Panc1 (cell line): Measurements from ENCODE around the gene SMAD6. TPM values are rescaled to one million over a fixed set of nuclear protein-coding genes. Genes with fewer than 3 reads are reported as not detected.
A peak's percentile ranks its signal among the peaks of the same experiment; 100 is the strongest.

Experiments
- ATAC-seq: fragments of 200-7000 bp; cut with Tn5 transposase; 2 replicates; pipeline ENCODE4 v1.9.1; 2020; ENCODE audit warnings: mild to moderate bottlenecking, moderate library complexity
- BruUV-seq: library from RNA; stranded (reverse); fragments of 400-500 nt; replicated peaks from 2 replicates; lab custom pipeline; 2021; lab: Mats Ljungman, UMichigan
- CTCF ChIA-PET: fragments of 300-600 bp; sonication (Branson Sonifier 250); formaldehyde crosslinking; loops from one replicate; lab custom pipeline; 2022; ENCODE audit warnings: antibody characterized with exemption; lab: Charles Lee
- POLR2A ChIA-PET: fragments of 300-600 bp; sonication (Branson Sonifier 250); formaldehyde crosslinking; loops from one replicate; lab custom pipeline; 2022; ENCODE audit warnings: antibody characterized with exemption; lab: Charles Lee
- DNase-seq: peaks from one replicate; pipeline ENCODE4 v3.0.0-alpha.2; 2010; ENCODE audit warnings: low read depth, low spot score
- H3K27ac ChIP-seq: 2 replicates; pipeline ENCODE4 v1.5.1; 2011; ENCODE audit warnings: mild to moderate bottlenecking, low read length, inconsistent platforms
- H3K27me3 ChIP-seq: fragments of 200-500 bp; sonication (Bioruptor generic); 2 replicates; pipeline ENCODE4 v1.6.0; 2014; ENCODE audit warnings: low read length, inconsistent platforms; ENCODE audit not compliant: control insufficient read depth, insufficient read depth
- H3K36me3 ChIP-seq: fragments of 200-500 bp; sonication (Bioruptor generic); 2 replicates; pipeline ENCODE4 v1.5.1; 2014; ENCODE audit warnings: inconsistent platforms, mild to moderate bottlenecking, low read length, moderate library complexity; ENCODE audit not compliant: control insufficient read depth, insufficient read depth
- H3K4me1 ChIP-seq: 2 replicates; pipeline ENCODE4 v1.5.1; 2011; ENCODE audit warnings: inconsistent platforms, mild to moderate bottlenecking, low read length, moderate library complexity; ENCODE audit not compliant: control insufficient read depth, insufficient read depth
- H3K4me3 ChIP-seq, 2 experiments: 2 replicates each; pipeline ENCODE4 v1.5.1; 2011 to 2012; ENCODE audit warnings: low read depth in 2 of 2, low read length in 2 of 2, mild to moderate bottlenecking in 2 of 2, inconsistent platforms in 1 of 2, moderate library complexity in 1 of 2
- H3K9me3 ChIP-seq: fragments of 200-500 bp; sonication (Bioruptor generic); 2 replicates; pipeline ENCODE4 v1.5.1; 2014; ENCODE audit warnings: low read depth, mild to moderate bottlenecking, inconsistent platforms, low read length, moderate library complexity; ENCODE audit not compliant: control insufficient read depth, insufficient read depth
- POLR2AphosphoS5 ChIP-seq: IDR thresholded peaks from 2 replicates; pipeline ENCODE4 v1.6.1; 2012; ENCODE audit warnings: mild to moderate bottlenecking, low read depth, low read length, moderate library complexity
- SIN3A ChIP-seq: IDR thresholded peaks from 2 replicates; pipeline ENCODE4 v1.6.1; 2012; ENCODE audit warnings: low read depth, mild to moderate bottlenecking, low read length, moderate library complexity, borderline replicate concordance; ENCODE audit not compliant: insufficient read depth
- TCF7L2 ChIP-seq: IDR thresholded peaks from 2 replicates; pipeline ENCODE4 v1.6.1; 2011; ENCODE audit warnings: mild to moderate bottlenecking, low read depth, low read length, inconsistent platforms
- in situ Hi-C: cut with HindIII; loops from 2 replicates; pipeline ENCODE4 v1.10.0; 2016; ENCODE audit warnings: low sequenced_read_pairs, low pct_unique_long_range_greater_than_20kb
- intact Hi-C: fragments of 100-400 bp; cut with micrococcal nuclease; formaldehyde crosslinking; loops from one replicate; pipeline ENCODE4 v1.10.0; 2022; ENCODE audit not compliant: unreplicated experiment
- total RNA-seq: library from RNA; stranded (reverse); gene quantifications from one replicate; pipeline ENCODE4 v1.2.1, GENCODE V29; 2021; ENCODE audit not compliant: unreplicated experiment
- TF ChIP-seq, protein P1 (sequence below), 2 experiments: IDR thresholded peaks; 2 replicates each; pipeline ENCODE4 v1.6.1; 2011 to 2012; ENCODE audit warnings: low read depth in 2 of 2, control low read depth in 1 of 2, low read length in 1 of 2, mild to moderate bottlenecking in 1 of 2, moderate library complexity in 1 of 2; ENCODE audit not compliant: insufficient read depth in 1 of 2
- TF ChIP-seq, protein P2 (sequence below): fragments of 450-650 bp; IDR thresholded peaks from 2 replicates; pipeline ENCODE4 v1.5.1; 2017; ENCODE audit warnings: mild to moderate bottlenecking

The SMAD6 gene
- total RNA-seq, 1 experiment from 2014 or later: 45.9 TPM

DNA sequence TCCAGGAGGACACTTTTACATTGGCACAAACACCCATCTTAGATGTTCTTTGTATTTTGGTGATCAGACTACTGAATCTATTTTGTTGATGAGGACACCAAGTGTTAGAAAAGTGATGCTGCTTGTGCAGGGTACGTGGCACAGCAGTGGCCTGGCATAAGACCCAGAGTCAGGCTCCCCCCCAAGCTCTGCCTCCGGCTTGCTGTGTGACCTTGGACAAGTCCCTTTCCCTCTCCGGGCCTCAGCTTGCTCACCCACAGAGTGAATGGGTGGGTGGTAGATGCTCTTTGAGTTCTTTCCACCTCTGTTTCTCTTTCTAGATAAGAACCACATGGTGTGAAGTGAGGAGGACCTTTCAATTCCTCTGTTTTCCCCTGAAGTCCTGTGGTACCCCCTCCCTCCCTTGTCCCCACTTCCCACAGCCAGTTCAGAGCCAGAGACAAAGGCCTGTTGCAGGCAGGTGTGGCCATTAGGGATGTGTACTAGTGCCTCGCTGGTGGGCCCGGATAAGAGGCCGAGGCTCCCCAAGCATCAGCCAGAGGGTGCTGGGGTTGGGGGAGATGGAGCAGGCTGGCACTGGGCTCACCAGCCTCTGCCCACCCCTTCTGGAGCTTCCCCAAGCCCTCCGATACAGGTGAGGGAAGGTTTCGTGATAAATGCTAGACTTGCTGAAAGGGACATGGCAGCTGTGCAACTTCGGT, 43.6 kb downstream of the SMAD6 start:
- in situ Hi-C loops: no loop called here

DNA sequence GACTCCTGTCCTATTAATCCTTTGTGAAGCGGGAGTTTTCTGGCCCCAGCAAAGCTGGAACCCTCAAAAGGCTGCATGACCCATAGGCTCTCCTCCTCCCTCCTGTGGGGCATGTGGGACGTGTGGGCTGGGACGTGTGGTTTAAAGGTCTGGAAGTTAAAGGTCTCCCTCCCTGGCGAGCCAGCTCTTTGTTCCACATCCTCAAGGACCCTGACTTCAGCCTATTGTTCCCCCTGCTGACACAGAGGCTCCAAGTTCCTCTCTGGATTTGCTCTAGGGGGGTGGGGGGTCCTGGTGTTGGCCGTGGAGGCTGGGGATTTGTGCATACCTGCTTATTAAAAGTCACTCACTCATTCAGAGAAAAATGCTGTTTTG, 44.2 kb downstream of the SMAD6 start:
- peaks cover 96% of the 10 kb centered on the region for H3K4me1 ChIP-seq
- in situ Hi-C loops: no loop called here

More for the DNA sequence above, 43.6 kb downstream of the SMAD6 start:
- ChIA-PET POLR2A (interaction anchor here (0.6 kb wide), 1 partner anchor 35 kb away, joined by 12 read pairs; no protein-coding TSS in a partner anchor), CTCF (interaction anchor here (0.6 to 0.7 kb wide), 2 partner anchors 91 to 113 kb away, joined by 7 to 12 read pairs; no protein-coding TSS in a partner anchor)
- H3K36me3 ChIP-seq: no peaks in the 10 kb centered on the region
- peaks cover 96% of the 10 kb centered on the region for H3K4me1 ChIP-seq
- H3K9me3 ChIP-seq: no peaks in the 10 kb centered on the region
- H3K27me3 ChIP-seq: no peaks in the 10 kb centered on the region
- no peak for DNase-seq
- H3K27ac ChIP-seq: peak overlapping the region; percentile 91
- intact Hi-C loops: no loop called here
- H3K4me3 ChIP-seq: no peak overlapping the region
- no TSS peak for BruUV-seq
- TF ChIP-seq, protein P1, sequence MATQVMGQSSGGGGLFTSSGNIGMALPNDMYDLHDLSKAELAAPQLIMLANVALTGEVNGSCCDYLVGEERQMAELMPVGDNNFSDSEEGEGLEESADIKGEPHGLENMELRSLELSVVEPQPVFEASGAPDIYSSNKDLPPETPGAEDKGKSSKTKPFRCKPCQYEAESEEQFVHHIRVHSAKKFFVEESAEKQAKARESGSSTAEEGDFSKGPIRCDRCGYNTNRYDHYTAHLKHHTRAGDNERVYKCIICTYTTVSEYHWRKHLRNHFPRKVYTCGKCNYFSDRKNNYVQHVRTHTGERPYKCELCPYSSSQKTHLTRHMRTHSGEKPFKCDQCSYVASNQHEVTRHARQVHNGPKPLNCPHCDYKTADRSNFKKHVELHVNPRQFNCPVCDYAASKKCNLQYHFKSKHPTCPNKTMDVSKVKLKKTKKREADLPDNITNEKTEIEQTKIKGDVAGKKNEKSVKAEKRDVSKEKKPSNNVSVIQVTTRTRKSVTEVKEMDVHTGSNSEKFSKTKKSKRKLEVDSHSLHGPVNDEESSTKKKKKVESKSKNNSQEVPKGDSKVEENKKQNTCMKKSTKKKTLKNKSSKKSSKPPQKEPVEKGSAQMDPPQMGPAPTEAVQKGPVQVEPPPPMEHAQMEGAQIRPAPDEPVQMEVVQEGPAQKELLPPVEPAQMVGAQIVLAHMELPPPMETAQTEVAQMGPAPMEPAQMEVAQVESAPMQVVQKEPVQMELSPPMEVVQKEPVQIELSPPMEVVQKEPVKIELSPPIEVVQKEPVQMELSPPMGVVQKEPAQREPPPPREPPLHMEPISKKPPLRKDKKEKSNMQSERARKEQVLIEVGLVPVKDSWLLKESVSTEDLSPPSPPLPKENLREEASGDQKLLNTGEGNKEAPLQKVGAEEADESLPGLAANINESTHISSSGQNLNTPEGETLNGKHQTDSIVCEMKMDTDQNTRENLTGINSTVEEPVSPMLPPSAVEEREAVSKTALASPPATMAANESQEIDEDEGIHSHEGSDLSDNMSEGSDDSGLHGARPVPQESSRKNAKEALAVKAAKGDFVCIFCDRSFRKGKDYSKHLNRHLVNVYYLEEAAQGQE (IDR thresholded peaks at IDR 0.05; ENCODE audit: insufficient read depth in 1 of 2, low read depth in 2 of 2, low read length in 1 of 2): no peak
- TF ChIP-seq TCF7L2 (no peak), SIN3A (no peak), POLR2AphosphoS5 (no peak)
- TF ChIP-seq, protein P2, sequence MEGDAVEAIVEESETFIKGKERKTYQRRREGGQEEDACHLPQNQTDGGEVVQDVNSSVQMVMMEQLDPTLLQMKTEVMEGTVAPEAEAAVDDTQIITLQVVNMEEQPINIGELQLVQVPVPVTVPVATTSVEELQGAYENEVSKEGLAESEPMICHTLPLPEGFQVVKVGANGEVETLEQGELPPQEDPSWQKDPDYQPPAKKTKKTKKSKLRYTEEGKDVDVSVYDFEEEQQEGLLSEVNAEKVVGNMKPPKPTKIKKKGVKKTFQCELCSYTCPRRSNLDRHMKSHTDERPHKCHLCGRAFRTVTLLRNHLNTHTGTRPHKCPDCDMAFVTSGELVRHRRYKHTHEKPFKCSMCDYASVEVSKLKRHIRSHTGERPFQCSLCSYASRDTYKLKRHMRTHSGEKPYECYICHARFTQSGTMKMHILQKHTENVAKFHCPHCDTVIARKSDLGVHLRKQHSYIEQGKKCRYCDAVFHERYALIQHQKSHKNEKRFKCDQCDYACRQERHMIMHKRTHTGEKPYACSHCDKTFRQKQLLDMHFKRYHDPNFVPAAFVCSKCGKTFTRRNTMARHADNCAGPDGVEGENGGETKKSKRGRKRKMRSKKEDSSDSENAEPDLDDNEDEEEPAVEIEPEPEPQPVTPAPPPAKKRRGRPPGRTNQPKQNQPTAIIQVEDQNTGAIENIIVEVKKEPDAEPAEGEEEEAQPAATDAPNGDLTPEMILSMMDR: no peak
- no peak for ATAC-seq

More for the DNA sequence above, 44.2 kb downstream of the SMAD6 start:
- intact Hi-C loops: no loop called here
- H3K27me3 ChIP-seq: no peaks in the 10 kb centered on the region
- no TSS peak for BruUV-seq
- no peaks in the 10 kb centered on the region for H3K9me3 ChIP-seq
- no peak overlapping the region for H3K4me3 ChIP-seq
- H3K27ac ChIP-seq: peak overlapping the region; percentile 91
- ATAC-seq: no peak
- TF ChIP-seq POLR2AphosphoS5 (no peak), TCF7L2 (no peak), SIN3A (no peak)
- TF ChIP-seq, protein P2: no peak
- TF ChIP-seq, protein P1 (IDR thresholded peaks at IDR 0.05; ENCODE audit: insufficient read depth in 1 of 2, low read depth in 2 of 2, low read length in 1 of 2): no peak
- DNase-seq: no peak
- no peaks in the 10 kb centered on the region for H3K36me3 ChIP-seq
- CTCF ChIA-PET: interaction anchor here (0.6 to 0.7 kb wide), 2 partner anchors 91 to 112 kb away, joined by 7 to 12 read pairs; no protein-coding TSS in a partner anchor
- POLR2A ChIA-PET: interaction anchor here (0.6 kb wide), 2 partner anchors 29 to 34 kb away, joined by 3 to 12 read pairs; no protein-coding TSS in a partner anchor
